SJSA1 (cell line): ENCODE results near the gene MT1A. TPM values are rescaled to one million over a fixed set of nuclear protein-coding genes. Genes with fewer than 3 reads are reported as not detected.

Source experiments
- DNase-seq, 2 experiments: peaks; one replicate each; pipeline ENCODE4 v3.0.0-alpha.2; 2015 to 2020; ENCODE audit warnings: low spot score in 2 of 2, low read depth in 1 of 2
- H3K27ac ChIP-seq: fragments of 250-450 bp; sonication (Bioruptor Pico); 2 replicates; pipeline ENCODE4 v1.5.1; 2020; ENCODE audit warnings: mild to moderate bottlenecking, moderate library complexity
- H3K27me3 ChIP-seq: fragments of 250-450 bp; sonication (Bioruptor Pico); replicated peaks from 2 replicates; pipeline ENCODE4 v1.5.1; 2020; ENCODE audit warnings: mild to moderate bottlenecking, moderate library complexity
- H3K36me3 ChIP-seq: fragments of 250-450 bp; sonication (Bioruptor Pico); 2 replicates; pipeline ENCODE4 v1.5.1; 2020; ENCODE audit warnings: mild to moderate bottlenecking
- H3K4me1 ChIP-seq: fragments of 250-450 bp; sonication (Bioruptor Pico); replicated peaks from 2 replicates; pipeline ENCODE4 v1.6.1; 2021; ENCODE audit warnings: mild to moderate bottlenecking
- H3K4me3 ChIP-seq: fragments of 250-450 bp; sonication (Bioruptor Pico); 2 replicates; pipeline ENCODE4 v1.5.1; 2020; ENCODE audit warnings: mild to moderate bottlenecking
- H3K9me3 ChIP-seq: fragments of 250-450 bp; sonication (Bioruptor Pico); replicated peaks from 2 replicates; pipeline ENCODE4 v1.5.1; 2020; ENCODE audit warnings: mild to moderate bottlenecking
- total RNA-seq: library from RNA; depleted of rRNA; stranded (reverse); fragments of >200 nt; shearing (Covaris generic); gene quantifications from 2 replicates; pipeline ENCODE4 v1.2.3, GENCODE V29; 2014

MT1A gene
- total RNA-seq, 1 experiment from 2014 or later: not detected

- DNase-seq: no peak
- Histone ChIP-seq H3K27ac (no peak overlapping the region), H3K36me3 (no peaks in the 10 kb centered on the region), H3K9me3 (no peaks in the 10 kb centered on the region), H3K4me1 (no peaks in the 10 kb centered on the region), H3K27me3 (peaks cover 69% of the 10 kb centered on the region), H3K4me3 (no peak overlapping the region)
Measured at GRCh38 chr16:56643080-56643778, 4.8 kb downstream of the MT1A start.

DNA sequence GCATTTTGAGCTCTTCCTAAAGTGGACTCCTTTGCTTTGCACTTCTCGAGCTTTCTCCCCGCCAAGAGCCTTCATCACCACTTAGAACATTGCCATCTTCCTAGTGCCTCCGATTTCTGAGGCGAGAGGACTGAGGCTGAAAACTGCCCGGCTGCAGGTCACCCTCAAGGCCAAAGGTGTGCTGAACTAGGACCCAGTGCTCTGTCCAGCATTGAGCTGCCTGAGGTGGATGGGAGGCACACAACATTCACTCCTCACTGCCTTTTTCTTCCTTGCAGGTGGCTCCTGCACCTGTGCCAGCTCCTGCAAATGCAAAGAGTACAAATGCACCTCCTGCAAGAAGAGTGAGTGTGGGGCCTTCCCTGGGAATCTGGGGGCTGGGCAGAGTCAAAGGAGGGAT, 5.4 kb downstream of the MT1A start:
- Histone ChIP-seq H3K9me3 (no peaks in the 10 kb centered on the region), H3K27ac (no peak overlapping the region), H3K4me1 (no peaks in the 10 kb centered on the region), H3K36me3 (no peaks in the 10 kb centered on the region), H3K27me3 (peaks cover 63% of the 10 kb centered on the region), H3K4me3 (no peak overlapping the region)
- no peak for DNase-seq

- H3K27me3 ChIP-seq: peaks cover 55% of the 10 kb centered on the region
- H3K9me3 ChIP-seq: no peaks in the 10 kb centered on the region
- no peak overlapping the region for H3K4me3 ChIP-seq
- H3K4me1 ChIP-seq: no peaks in the 10 kb centered on the region
- DNase-seq: no peak
- no peaks in the 10 kb centered on the region for H3K36me3 ChIP-seq
- no peak overlapping the region for H3K27ac ChIP-seq
Measured at GRCh38 chr16:56645311-56645710, 6.8 kb downstream of the MT1A start.

DNA sequence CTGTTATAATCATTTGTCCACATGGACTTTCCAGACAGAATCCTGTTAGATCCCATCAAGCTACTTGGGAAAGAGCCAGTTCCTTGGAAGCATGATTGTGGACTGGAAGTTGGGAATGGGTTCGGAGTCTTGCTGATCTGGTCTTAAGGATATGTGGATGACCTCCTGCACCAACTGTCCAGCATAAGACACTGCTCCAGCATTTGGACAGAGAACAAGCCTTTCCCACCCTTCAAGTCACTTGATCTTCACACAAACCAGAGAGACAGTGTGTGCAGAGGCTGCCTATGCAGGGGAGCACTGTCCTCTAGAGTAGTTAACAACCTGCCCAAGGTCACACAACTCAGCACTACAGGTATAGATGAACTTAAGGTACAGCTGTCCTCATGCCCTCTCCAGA, 7.4 kb downstream of the MT1A start:
- Histone ChIP-seq H3K27me3 (peaks cover 55% of the 10 kb centered on the region), H3K4me3 (no peak overlapping the region), H3K4me1 (no peaks in the 10 kb centered on the region), H3K27ac (no peak overlapping the region), H3K36me3 (no peaks in the 10 kb centered on the region), H3K9me3 (no peaks in the 10 kb centered on the region)
- no peak for DNase-seq

- Histone ChIP-seq H3K9me3 (no peaks in the 10 kb centered on the region), H3K4me1 (no peaks in the 10 kb centered on the region), H3K4me3 (no peak overlapping the region), H3K27ac (no peak overlapping the region), H3K27me3 (peaks cover 45% of the 10 kb centered on the region), H3K36me3 (no peaks in the 10 kb centered on the region)
- no peak for DNase-seq
Measured at GRCh38 chr16:56647641-56648431, 9.4 kb downstream of the MT1A start.

DNA sequence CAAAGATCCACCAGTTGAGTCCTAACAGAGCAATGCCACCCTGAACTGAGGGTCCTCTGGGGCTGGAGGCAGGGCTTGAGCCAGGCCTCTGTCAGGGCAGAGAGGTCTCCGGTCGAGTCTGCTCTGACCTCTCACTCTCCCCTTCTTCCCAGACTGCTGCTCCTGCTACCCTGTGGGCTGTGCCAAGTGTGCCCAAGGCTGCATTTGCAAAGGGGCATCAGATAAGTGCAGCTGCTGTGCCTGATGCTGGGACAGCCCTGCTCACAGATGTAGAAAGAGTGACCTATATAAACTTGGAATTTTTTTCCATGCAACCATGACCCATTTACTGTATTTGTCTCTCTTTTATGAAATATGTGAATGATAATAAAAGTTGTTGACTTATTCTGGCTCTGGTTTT, 10.8 kb downstream of the MT1A start:
- no peak for DNase-seq
- peaks cover 31% of the 10 kb centered on the region for H3K27me3 ChIP-seq
- no peak overlapping the region for H3K27ac ChIP-seq
- H3K4me3 ChIP-seq: no peak overlapping the region
- no peaks in the 10 kb centered on the region for H3K9me3 ChIP-seq
- H3K4me1 ChIP-seq: no peaks in the 10 kb centered on the region
- no peaks in the 10 kb centered on the region for H3K36me3 ChIP-seq

DNA sequence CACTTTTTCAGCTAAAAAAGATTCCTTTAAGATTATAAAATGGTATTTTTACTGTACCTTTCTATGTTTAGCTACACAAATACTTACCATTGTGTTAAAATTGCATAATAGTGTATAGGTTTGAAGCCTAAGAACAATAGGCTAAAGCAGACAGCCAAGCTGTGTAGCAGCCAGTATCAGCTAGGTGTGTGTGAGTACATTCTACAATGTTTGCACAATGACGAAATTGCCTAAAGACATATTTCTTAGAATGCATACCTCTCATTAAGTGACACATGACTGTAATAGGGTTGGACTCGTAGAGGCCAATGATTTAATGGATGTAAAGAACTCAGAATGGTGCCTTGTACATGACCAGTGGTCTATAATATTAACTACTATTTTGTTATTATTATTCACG, 11.4 kb downstream of the MT1A start:
- DNase-seq: no peak
- no peaks in the 10 kb centered on the region for H3K4me1 ChIP-seq
- H3K36me3 ChIP-seq: no peaks in the 10 kb centered on the region
- no peak overlapping the region for H3K27ac ChIP-seq
- H3K27me3 ChIP-seq: peaks cover 26% of the 10 kb centered on the region
- H3K4me3 ChIP-seq: no peak overlapping the region
- no peaks in the 10 kb centered on the region for H3K9me3 ChIP-seq

DNA sequence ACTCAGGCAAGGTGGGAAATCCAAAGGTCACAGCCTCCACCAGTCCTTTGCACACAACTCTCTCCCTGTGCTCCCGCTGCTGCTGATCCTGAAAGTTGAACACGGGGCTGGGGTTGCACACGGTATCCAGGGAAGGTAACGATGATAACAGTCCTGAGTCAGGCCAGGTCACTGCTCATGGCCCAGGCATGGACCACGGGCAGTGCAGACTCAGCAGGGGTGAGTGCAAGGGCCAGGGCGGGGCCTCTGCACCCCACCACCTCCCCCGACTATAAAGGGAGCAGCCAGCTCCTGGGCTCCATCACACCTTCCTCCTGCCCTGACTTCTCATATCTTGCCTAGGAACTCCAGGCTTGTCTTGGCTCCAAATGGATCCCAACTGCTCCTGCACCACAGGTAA, 13.1 kb downstream of the MT1A start, which contains the start of gene MT1B:
MT1B (plus strand) TSS at position 301 of the 400 bp plus-strand sequence; CDS start at position 369, 68 bp downstream.
- Histone ChIP-seq H3K27me3 (peaks cover 15% of the 10 kb centered on the region), H3K27ac (no peak within 1 kb of the TSS), H3K4me1 (no peaks in the 10 kb centered on the region), H3K4me3 (no peak within 1 kb of the TSS), H3K9me3 (no peaks in the 10 kb centered on the region), H3K36me3 (no peaks in the 10 kb centered on the region)
- DNase-seq: no peak

GRCh38 chr16:56652600-56652999, 14.1 kb downstream of the MT1A start:
- Histone ChIP-seq H3K4me1 (no peaks in the 10 kb centered on the region), H3K27me3 (peaks cover 12% of the 10 kb centered on the region), H3K9me3 (no peaks in the 10 kb centered on the region), H3K27ac (no peak overlapping the region), H3K36me3 (no peaks in the 10 kb centered on the region), H3K4me3 (no peak overlapping the region)
- no peak for DNase-seq

DNA sequence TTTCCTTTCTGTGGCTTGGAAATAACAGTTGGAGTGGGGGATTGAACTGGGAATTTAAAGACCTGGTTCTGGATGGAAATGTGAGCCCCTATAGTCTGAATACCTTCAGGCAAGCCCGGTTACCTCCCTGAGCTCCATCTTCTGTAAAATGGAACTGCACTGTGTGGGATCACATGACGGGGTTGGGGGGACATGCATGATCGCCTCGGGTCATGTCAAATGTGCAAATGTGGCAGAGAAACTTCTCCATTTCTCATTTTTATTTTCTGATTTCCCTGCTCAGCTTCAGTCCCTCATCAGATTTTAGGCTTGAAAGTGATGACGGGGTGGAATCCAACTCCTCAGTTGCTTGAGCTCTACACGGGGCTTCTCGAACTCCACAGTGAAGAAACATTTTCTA, 14.8 kb downstream of the MT1A start:
- no peaks in the 10 kb centered on the region for H3K9me3 ChIP-seq
- DNase-seq: no peak
- no peak overlapping the region for H3K4me3 ChIP-seq
- no peaks in the 10 kb centered on the region for H3K36me3 ChIP-seq
- no peaks in the 10 kb centered on the region for H3K4me1 ChIP-seq
- H3K27ac ChIP-seq: no peak overlapping the region
- H3K27me3 ChIP-seq: peaks cover 13% of the 10 kb centered on the region

DNA sequence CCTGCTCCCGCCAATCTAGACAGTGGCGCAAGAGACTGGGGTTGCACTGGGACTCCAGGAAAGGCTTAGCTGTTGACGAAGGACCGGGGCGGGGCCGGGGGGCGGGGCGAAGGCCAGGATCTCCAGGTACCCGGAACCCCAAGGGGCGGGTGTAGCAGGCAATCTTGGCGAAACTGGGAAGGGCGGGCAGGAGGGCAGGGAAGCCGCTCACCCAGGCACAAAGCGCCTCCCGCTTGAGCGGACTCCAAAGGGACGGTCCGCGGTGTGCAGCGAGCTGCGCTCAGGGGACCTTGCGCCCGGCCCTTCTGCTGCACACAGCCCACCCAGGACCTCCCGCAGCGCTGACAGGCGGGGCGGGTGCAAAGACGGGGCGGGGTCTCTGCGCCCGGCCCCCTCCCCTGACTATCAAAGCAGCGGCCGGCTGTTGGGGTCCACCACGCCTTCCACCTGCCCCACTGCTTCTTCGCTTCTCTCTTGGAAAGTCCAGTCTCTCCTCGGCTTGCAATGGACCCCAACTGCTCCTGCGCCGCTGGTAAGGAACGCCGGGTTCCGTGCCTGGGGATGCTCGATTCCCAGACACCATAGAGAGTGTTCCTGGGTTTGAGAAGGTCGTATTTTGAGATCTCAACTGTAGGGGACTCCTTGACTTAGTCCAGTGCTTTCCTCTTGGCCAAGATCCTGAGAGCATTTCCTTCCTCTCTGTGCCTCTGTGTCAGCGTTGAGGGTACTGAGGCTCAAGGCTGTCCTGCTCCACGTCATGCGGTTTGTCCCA, 19.3 kb downstream of the MT1A start, which contains the start of gene MT1F:
MT1F (plus strand) TSS at position 405 of the 772 bp plus-strand sequence; CDS start at position 505, 100 bp downstream.
- no peak for DNase-seq
- H3K4me1 ChIP-seq: no peaks in the 10 kb centered on the region
- H3K9me3 ChIP-seq: no peaks in the 10 kb centered on the region
- no peak within 1 kb of the TSS for H3K27ac ChIP-seq
- H3K4me3 ChIP-seq: no peak within 1 kb of the TSS
- peaks cover 22% of the 10 kb centered on the region for H3K27me3 ChIP-seq
- H3K36me3 ChIP-seq: no peaks in the 10 kb centered on the region

DNA sequence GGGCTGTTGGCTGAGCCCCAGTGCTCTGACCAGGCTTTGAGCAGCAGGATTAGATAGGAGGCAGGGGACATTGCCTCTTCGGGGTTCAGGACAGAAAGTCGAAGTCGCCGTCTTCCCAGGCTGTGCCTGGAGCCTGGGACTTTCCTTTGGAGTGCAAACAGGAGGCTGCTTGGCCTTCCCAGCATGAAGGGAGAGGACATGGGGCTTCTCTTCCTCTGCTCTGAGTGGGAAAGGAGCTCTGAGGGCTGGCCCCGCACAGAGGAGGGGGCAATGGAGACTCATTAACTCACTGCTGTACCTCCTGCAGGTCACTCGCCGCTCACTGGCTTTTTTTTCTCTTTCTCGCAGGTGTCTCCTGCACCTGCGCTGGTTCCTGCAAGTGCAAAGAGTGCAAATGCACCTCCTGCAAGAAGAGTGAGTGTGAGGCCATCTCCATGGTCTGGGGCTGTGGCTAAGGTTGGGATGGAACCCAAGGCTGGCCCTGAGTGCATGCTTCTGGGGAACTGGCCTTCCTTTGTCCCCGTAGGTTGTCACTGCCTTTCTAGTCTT, 19.9 kb downstream of the MT1A start:
- Histone ChIP-seq H3K9me3 (no peaks in the 10 kb centered on the region), H3K27ac (no peak overlapping the region), H3K4me1 (no peaks in the 10 kb centered on the region), H3K36me3 (no peaks in the 10 kb centered on the region), H3K27me3 (peaks cover 28% of the 10 kb centered on the region), H3K4me3 (no peak overlapping the region)
- no peak for DNase-seq
